ENCODE measurements around the gene HIVEP3. TPM values are rescaled to one million over a fixed set of nuclear protein-coding genes. Genes with fewer than 3 reads are reported as not detected.
A peak's percentile ranks its signal among the peaks of the same experiment; 100 is the strongest.

Gene HIVEP3
- total and polyA plus RNA-seq, 4 donors: 7.0 to 14.7 (median 8.8) TPM

DNA sequence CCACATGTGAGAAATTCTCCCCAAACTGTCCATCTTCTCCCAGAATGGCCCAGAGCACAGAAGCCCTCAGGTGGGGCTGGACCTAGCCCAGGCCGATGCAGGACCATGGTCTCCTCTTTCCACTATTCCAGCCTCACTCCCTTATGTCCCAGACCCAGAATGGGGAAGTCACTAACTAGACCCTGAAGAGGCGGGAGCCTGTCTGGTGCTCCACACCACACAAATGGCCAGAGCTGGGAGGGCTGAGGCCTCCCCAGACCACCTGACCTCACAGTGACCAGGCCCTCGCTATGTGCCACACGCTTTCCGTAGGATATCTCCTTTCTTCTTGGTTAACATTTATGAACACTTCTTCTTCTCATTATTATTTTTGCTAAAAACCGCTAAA, 379.3 kb downstream of the HIVEP3 start:
- 85 to 97% methylated on average over 6 of the region's 6 CpGs for WGBS, 2 donors
- no peak for DNase-seq
- ATAC-seq (ENCODE audit: insufficient read depth, low FRiP score): no peak
- Histone ChIP-seq H3K9me3 (ENCODE audit: control insufficient read depth in 4 of 4, insufficient read depth in 3 of 4, low read length in 3 of 4) (no peaks in the 10 kb centered on the region), H3K4me3 (no peak overlapping the region), H3K9ac (ENCODE audit: insufficient read depth in 1 of 2, low read length in 2 of 2) (no peak overlapping the region), H3K4me1 (ENCODE audit: control insufficient read depth in 5 of 5, insufficient read depth in 5 of 5, low read length in 5 of 5) (peaks cover 8 to 23% (median 12%) of the 10 kb centered on the region in 5 donors), H3K27ac (ENCODE audit: low read depth in 1 of 2, low read length in 1 of 2) (no peak overlapping the region), H3K36me3 (ENCODE audit: control insufficient read depth in 4 of 4, insufficient read depth in 4 of 4, low read length in 4 of 4) (peaks cover 0 to 2% (median 0%) of the 10 kb centered on the region in 4 donors), H3K27me3 (ENCODE audit: control insufficient read depth in 3 of 3, insufficient read depth in 3 of 3, low read length in 2 of 3) (no peaks in the 10 kb centered on the region)
- TF ChIP-seq, protein P1, sequence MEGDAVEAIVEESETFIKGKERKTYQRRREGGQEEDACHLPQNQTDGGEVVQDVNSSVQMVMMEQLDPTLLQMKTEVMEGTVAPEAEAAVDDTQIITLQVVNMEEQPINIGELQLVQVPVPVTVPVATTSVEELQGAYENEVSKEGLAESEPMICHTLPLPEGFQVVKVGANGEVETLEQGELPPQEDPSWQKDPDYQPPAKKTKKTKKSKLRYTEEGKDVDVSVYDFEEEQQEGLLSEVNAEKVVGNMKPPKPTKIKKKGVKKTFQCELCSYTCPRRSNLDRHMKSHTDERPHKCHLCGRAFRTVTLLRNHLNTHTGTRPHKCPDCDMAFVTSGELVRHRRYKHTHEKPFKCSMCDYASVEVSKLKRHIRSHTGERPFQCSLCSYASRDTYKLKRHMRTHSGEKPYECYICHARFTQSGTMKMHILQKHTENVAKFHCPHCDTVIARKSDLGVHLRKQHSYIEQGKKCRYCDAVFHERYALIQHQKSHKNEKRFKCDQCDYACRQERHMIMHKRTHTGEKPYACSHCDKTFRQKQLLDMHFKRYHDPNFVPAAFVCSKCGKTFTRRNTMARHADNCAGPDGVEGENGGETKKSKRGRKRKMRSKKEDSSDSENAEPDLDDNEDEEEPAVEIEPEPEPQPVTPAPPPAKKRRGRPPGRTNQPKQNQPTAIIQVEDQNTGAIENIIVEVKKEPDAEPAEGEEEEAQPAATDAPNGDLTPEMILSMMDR (IDR thresholded peaks at IDR 0.05; ENCODE audit: control extremely low read depth, extremely low read depth): no peak

DNA sequence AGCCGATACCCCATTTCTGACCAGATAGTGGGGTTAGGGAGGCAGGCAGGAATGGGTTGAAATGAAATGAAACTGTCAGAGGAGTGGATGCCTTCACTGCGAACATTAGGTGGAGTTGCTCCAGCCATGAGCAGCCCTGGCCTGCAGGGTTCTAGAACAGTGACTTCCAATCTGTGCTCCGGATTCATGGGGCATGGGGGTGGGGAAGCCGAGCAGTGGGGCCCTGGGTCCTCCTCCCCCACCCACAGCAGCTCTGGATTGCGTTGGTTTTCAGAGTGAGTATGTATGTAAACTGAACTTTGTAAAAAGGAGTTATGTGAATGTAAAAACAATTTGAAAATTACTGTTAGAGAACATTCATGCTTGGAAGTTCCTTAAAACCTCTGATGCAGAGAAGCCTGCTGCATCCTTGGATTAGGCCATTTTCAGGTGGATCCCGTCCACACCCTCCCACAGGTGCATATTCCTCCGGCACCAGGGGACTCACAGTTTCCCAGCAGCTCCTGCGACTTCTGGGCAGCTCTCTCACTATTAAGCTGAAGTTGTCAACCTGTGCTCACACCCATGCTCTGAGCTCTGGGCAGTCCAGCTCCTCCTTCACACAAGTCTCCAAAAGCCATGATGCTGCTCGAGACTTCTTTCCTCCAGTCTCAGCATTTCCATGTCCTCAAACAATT, 379.8 kb downstream of the HIVEP3 start:
- Histone ChIP-seq H3K9ac (ENCODE audit: insufficient read depth in 1 of 2, low read length in 2 of 2) (no peak overlapping the region), H3K27me3 (ENCODE audit: control insufficient read depth in 3 of 3, insufficient read depth in 3 of 3, low read length in 2 of 3) (no peaks in the 10 kb centered on the region), H3K4me3 (no peak overlapping the region), H3K36me3 (ENCODE audit: control insufficient read depth in 4 of 4, insufficient read depth in 4 of 4, low read length in 4 of 4) (peaks cover 0 to 2% (median 0%) of the 10 kb centered on the region in 4 donors), H3K4me1 (ENCODE audit: control insufficient read depth in 5 of 5, insufficient read depth in 5 of 5, low read length in 5 of 5) (peaks cover 8 to 23% (median 12%) of the 10 kb centered on the region in 5 donors), H3K27ac (ENCODE audit: low read depth in 1 of 2, low read length in 1 of 2) (no peak overlapping the region), H3K9me3 (ENCODE audit: control insufficient read depth in 4 of 4, insufficient read depth in 3 of 4, low read length in 3 of 4) (no peaks in the 10 kb centered on the region)
- DNase-seq (no peak), ATAC-seq (ENCODE audit: insufficient read depth, low FRiP score) (no peak)
- 95 to 98% methylated on average over 9 of the region's 9 CpGs for WGBS, 2 donors
- TF ChIP-seq, protein P1 (IDR thresholded peaks at IDR 0.05; ENCODE audit: control extremely low read depth, extremely low read depth): no peak

DNA sequence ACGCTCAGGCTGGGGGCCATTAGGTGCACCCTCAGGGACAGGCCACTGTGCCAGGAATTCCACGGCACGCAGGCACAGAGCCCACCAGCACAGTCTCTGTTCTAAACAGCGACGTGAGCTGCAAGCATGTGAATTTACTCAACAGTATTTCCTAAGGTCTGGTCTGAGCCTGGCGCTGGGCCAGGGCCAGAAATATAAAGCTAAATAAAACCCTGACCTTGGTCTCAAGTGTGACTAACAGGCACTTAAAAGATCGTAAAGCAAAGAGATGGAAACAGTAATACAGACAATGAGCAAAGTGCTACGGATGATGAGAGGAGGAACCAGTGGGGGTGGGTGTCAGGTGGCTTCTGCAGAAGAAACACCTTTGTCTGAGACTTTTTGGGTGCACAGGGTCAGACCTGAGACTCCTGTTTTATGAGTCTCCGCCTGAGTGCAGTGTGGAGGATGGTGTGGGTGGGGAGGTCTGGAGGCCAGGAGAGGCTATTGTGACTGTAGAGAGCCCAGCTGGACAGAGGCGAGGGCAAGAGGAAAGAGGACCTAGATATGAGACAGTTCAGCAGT, 380.9 kb downstream of the HIVEP3 start:
- Histone ChIP-seq H3K9me3 (ENCODE audit: control insufficient read depth in 4 of 4, insufficient read depth in 3 of 4, low read length in 3 of 4) (no peaks in the 10 kb centered on the region), H3K27ac (ENCODE audit: low read depth in 1 of 2, low read length in 1 of 2) (peak overlapping the region in 1 of 2 donors; percentile 46), H3K4me1 (ENCODE audit: control insufficient read depth in 5 of 5, insufficient read depth in 5 of 5, low read length in 5 of 5) (peaks cover 8 to 23% (median 12%) of the 10 kb centered on the region in 5 donors), H3K9ac (ENCODE audit: insufficient read depth in 1 of 2, low read length in 2 of 2) (no peak overlapping the region), H3K27me3 (ENCODE audit: control insufficient read depth in 3 of 3, insufficient read depth in 3 of 3, low read length in 2 of 3) (no peaks in the 10 kb centered on the region), H3K4me3 (no peak overlapping the region), H3K36me3 (ENCODE audit: control insufficient read depth in 4 of 4, insufficient read depth in 4 of 4, low read length in 4 of 4) (no peaks in the 10 kb centered on the region)
- DNase-seq (peak; percentile 82 to 87 (median 86)), ATAC-seq (ENCODE audit: insufficient read depth, low FRiP score) (no peak)
- 40 to 65% methylated on average over 10 of the region's 10 CpGs for WGBS, 2 donors
- TF ChIP-seq, protein P1 (IDR thresholded peaks at IDR 0.05; ENCODE audit: control extremely low read depth, extremely low read depth): no peak
